HEK293 (cell line): ENCODE results near the gene BCAS3.

ENCODE experiments used
- CTCF ChIP-seq: fragments of 450-650 bp; formaldehyde crosslinking; IDR thresholded peaks from 2 replicates; pipeline ENCODE4 v1.5.1; 2016; ENCODE audit warnings: missing biosample characterization, missing genetic modification characterization
- YY1 ChIP-seq: fragments of 450-650 bp; formaldehyde crosslinking; IDR thresholded peaks from 2 replicates; pipeline ENCODE4 v1.5.1; 2018; ENCODE audit warnings: missing biosample characterization, missing genetic modification characterization
- ZBTB7A ChIP-seq: fragments of 450-650 bp; formaldehyde crosslinking; IDR thresholded peaks from 2 replicates; pipeline ENCODE4 v1.5.1; 2016; ENCODE audit warnings: low read depth, missing biosample characterization, missing genetic modification characterization
- ZFP37 ChIP-seq: fragments of 450-650 bp; formaldehyde crosslinking; IDR thresholded peaks from 2 replicates; pipeline ENCODE4 v1.5.1; 2016; ENCODE audit warnings: missing biosample characterization, missing genetic modification characterization
- ZFP69B ChIP-seq: fragments of 450-650 bp; formaldehyde crosslinking; IDR thresholded peaks from 2 replicates; pipeline ENCODE4 v1.5.1; 2016; ENCODE audit warnings: missing biosample characterization, missing genetic modification characterization
- ZNF214 ChIP-seq: fragments of 450-650 bp; formaldehyde crosslinking; IDR thresholded peaks from 2 replicates; pipeline ENCODE4 v1.5.1; 2017; ENCODE audit warnings: missing biosample characterization, mild to moderate bottlenecking, missing genetic modification characterization, borderline replicate concordance
- ZNF274 ChIP-seq, 2 experiments: fragments of 200-500 bp in 1 of 2; fragments of 450-650 bp in 1 of 2; sonication (Bioruptor generic) in 1 of 2; formaldehyde crosslinking in 1 of 2; IDR thresholded peaks; 2 replicates each; pipeline versions ENCODE4 v1.5.1 to v1.6.1; 2014 to 2016; ENCODE audit warnings: borderline replicate concordance in 1 of 2, inconsistent platforms in 1 of 2, low read length in 1 of 2, missing biosample characterization in 1 of 2, missing genetic modification characterization in 1 of 2
- ZNF521 ChIP-seq: fragments of 450-650 bp; formaldehyde crosslinking; IDR thresholded peaks from 2 replicates; pipeline ENCODE4 v1.5.1; 2017; ENCODE audit warnings: missing biosample characterization, mild to moderate bottlenecking, missing genetic modification characterization
- ZNF701 ChIP-seq: fragments of 450-650 bp; formaldehyde crosslinking; IDR thresholded peaks from 2 replicates; pipeline ENCODE4 v1.5.1; 2016; ENCODE audit warnings: missing biosample characterization, missing genetic modification characterization

DNA sequence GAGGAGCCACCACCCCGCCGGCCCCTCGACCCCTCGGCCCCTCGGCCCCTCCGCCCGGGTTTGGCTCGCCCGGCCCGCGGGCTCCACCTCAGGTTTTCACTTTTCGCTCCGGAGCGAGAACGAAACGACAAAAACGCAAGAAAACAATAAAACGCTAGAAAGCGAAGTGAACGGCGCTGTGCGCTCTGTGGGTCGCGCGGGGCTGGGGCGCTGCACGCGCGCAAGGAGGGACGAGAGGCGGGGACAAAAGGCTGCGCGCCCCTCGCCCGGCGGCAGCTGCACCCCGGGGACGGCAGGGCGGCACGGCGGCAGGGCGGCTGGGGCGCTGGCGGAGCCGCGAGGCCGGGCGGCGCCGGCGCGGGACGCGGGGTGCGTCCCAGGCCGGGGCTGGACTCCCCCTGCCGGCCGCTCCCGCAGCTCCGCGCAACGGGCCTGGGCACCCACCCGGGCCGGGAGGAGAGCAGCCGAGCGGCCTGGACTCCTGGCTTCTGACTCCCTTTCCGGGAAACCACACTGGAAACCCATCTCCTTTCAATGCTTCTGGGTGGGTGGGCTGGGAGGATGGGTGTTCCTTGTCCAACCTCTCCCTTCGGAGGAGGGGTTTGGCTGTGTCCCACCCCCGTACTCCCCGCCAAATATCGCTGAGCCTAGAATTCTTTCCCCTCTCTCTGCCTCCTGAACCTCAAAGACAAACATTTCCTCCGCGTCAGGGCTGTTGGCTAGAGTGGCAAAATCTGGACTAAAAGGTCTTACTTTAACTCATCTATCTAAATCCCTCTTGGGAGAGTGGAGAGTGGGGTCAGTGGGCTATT is 731.9 kb downstream of the BCAS3 start:
- no peak for TF ChIP-seq ZNF701
- TF ChIP-seq CTCF: no peak; the same call in 1 of the 2 replicates
- no peak for TF ChIP-seq ZNF521 (tag by site-specific recombination)
- TF ChIP-seq ZBTB7A (tag by site-specific recombination): no peak
- no peak for TF ChIP-seq ZFP69B (tag by site-specific recombination)
- TF ChIP-seq ZNF274 (IDR thresholded peaks at IDR 0.05; ENCODE audit: low read length): no peak
- no peak for TF ChIP-seq ZNF274 (tag by site-specific recombination; IDR thresholded peaks at IDR 0.05; ENCODE audit: borderline replicate concordance)
- no peak for TF ChIP-seq ZNF214
- TF ChIP-seq ZFP37 (tag by site-specific recombination): no peak
- TF ChIP-seq YY1 (tag by site-specific recombination): no peak
